ENCODE results near the gene OR2AG1. TPM values are rescaled to one million over a fixed set of nuclear protein-coding genes. Genes with fewer than 3 reads are reported as not detected.

Gene OR2AG1
- total and polyA plus RNA-seq, 2 experiments from 2014 or later: 0.16 TPM; not detected in 1

GRCh38 chr11:6737872-6738466, 44.9 kb upstream of the OR2AG1 start (continued):
- TF ChIP-seq CTCF (conservative IDR thresholded peaks at IDR 0.05; ENCODE audit: low read depth in 2 of 2) (peak; percentile 73 to 88), ZNF114 (CRISPR knock-in tag; IDR thresholded peaks at IDR 0.05) (no peak)

GRCh38 chr11:6738590-6738989, 44.2 kb upstream of the OR2AG1 start:
- H3K27ac Mint-ChIP-seq: no peak overlapping the region

More at GRCh38 chr11:6738590-6738989, 44.2 kb upstream of the OR2AG1 start:
- H3K79me2 ChIP-seq (replicated peaks; ENCODE audit: insufficient read depth): no peaks in the 10 kb centered on the region
- H3F3A ChIP-seq (replicated peaks; ENCODE audit: low read depth): no peaks in the 10 kb centered on the region
- no peak overlapping the region for H3K27ac ChIP-seq (ENCODE audit: low read depth)
- H3K36me3 ChIP-seq (ENCODE audit: insufficient read depth): no peaks in the 10 kb centered on the region
- Mint-ChIP-seq H3K27me3 (ENCODE audit: insufficient read depth, low read depth, poor library complexity) (peaks cover 2% of the 10 kb centered on the region), H3K36me3 (ENCODE audit: low read depth) (no peaks in the 10 kb centered on the region), H3K4me1 (no peaks in the 10 kb centered on the region), H3K4me3 (no peak overlapping the region), H3K9me3 (no peaks in the 10 kb centered on the region)
- H3K9me2 ChIP-seq (ENCODE audit: insufficient read depth): no peaks in the 10 kb centered on the region
- H3K27me3 ChIP-seq (ENCODE audit: insufficient read depth): no peaks in the 10 kb centered on the region
- no peaks in the 10 kb centered on the region for H3K4me1 ChIP-seq (ENCODE audit: insufficient read depth)
- H2AFZ ChIP-seq: no peak overlapping the region
- no peak for DNase-seq (ENCODE audit: low spot score)
- no peak overlapping the region for H3K4me2 ChIP-seq
- TF ChIP-seq POLR2AphosphoS5 (IDR thresholded peaks at IDR 0.05; ENCODE audit: low read depth) (no peak), REST (IDR thresholded peaks at IDR 0.05; ENCODE audit: unreplicated experiment) (no peak)
- ATAC-seq: no peak
- no peaks in the 10 kb centered on the region for H4K20me1 ChIP-seq (replicated peaks; ENCODE audit: insufficient read depth)
- no peak overlapping the region for H3K4me3 ChIP-seq

Measured in GM23338 (cell line).